G401 (cell line): ENCODE data around the gene SLC44A3. TPM values are rescaled to one million over a fixed set of nuclear protein-coding genes. Genes with fewer than 3 reads are reported as not detected.
"Not testable (repeated sequence)": the region's sequence is repeated elsewhere in the genome, so short reads cannot be mapped to it uniquely, and the experiment has no call there.

Experiments
- DNase-seq: peaks from one replicate; pipeline ENCODE4 v3.0.0-alpha.2; 2015; ENCODE audit warnings: low spot score
- in situ Hi-C: cut with HindIII; loops from 2 replicates; pipeline ENCODE4 v1.10.0; 2016; ENCODE audit warnings: low sequenced_read_pairs, mixed read lengths
- total RNA-seq: library from RNA; depleted of rRNA; stranded (reverse); fragments of >200 nt; shearing (Covaris generic); gene quantifications from 2 replicates; pipeline ENCODE4 v1.2.3, GENCODE V29; 2014

Gene SLC44A3
- total RNA-seq, 1 experiment from 2014 or later: 2.5 TPM

GRCh38 chr1:94925004-94925403 is 104.8 kb downstream of the SLC44A3 start:
- in situ Hi-C loops: no loop called here
- DNase-seq: peak; percentile 43

GRCh38 chr1:94925561-94926125 is 105.5 kb downstream of the SLC44A3 start:
- in situ Hi-C loops: no loop called here
- DNase-seq: peak; percentile 78

- in situ Hi-C loops: no loop called here
- DNase-seq: peak; percentile 58
These were observed 106.2 kb downstream of the SLC44A3 start for GRCh38 chr1:94926126-94926914.

GRCh38 chr1:94926915-94927404 is 106.8 kb downstream of the SLC44A3 start, which contains the start of gene CNN3:
Gene CNN3 (minus strand): TSS chr1:94927110. CDS start chr1:94926894, 216 bp downstream.
- in situ Hi-C loops: no loop called here

GRCh38 chr1:94927405-94928175 is 107.4 kb downstream of the SLC44A3 start:
- DNase-seq: peak; percentile 64
- in situ Hi-C loops: no loop called here

More at GRCh38 chr1:94926915-94927404, 106.8 kb downstream of the SLC44A3 start, which contains the start of gene CNN3:
- peak; percentile 89 for DNase-seq

GRCh38 chr1:94928293-94928939 is 108.3 kb downstream of the SLC44A3 start:
- no peak for DNase-seq
- in situ Hi-C loops: no loop called here

- in situ Hi-C loops: no loop called here
- DNase-seq: no peak
These were observed 109.4 kb downstream of the SLC44A3 start for GRCh38 chr1:94929351-94930217.

GRCh38 chr1:94931254-94931841 is 111.2 kb downstream of the SLC44A3 start:
- in situ Hi-C loops: no loop called here
- no peak for DNase-seq

- in situ Hi-C loops: no loop called here
- no peak for DNase-seq
These were observed 114.4 kb downstream of the SLC44A3 start for GRCh38 chr1:94934551-94934950.

GRCh38 chr1:94935034-94935433 is 114.9 kb downstream of the SLC44A3 start:
- in situ Hi-C loops: no loop called here
- no peak for DNase-seq

GRCh38 chr1:94935476-94935875 is 115.3 kb downstream of the SLC44A3 start:
- in situ Hi-C loops: no loop called here
- DNase-seq: no peak

- DNase-seq: no peak
- in situ Hi-C loops: no loop called here
These were observed 116.9 kb downstream of the SLC44A3 start for GRCh38 chr1:94936861-94937620.

- DNase-seq: no peak
- in situ Hi-C loops: no loop called here
These were observed 117.7 kb downstream of the SLC44A3 start for GRCh38 chr1:94937820-94938219.

GRCh38 chr1:94940738-94941137 is 120.6 kb downstream of the SLC44A3 start:
- no peak for DNase-seq
- in situ Hi-C loops: no loop called here

- DNase-seq, in situ Hi-C loops: not testable (repeated sequence)
These were observed 121.3 kb downstream of the SLC44A3 start for GRCh38 chr1:94941480-94941879.

GRCh38 chr1:94942171-94943128 is 122.3 kb downstream of the SLC44A3 start:
- DNase-seq: no peak
- in situ Hi-C loops: no loop called here
